Mucosa of rectum (tissue), 2 donors: ENCODE results near the gene LILRB4.
"Not testable (repeated sequence)": the region's sequence is repeated elsewhere in the genome, so short reads cannot be mapped to it uniquely, and the experiment has no call there.

Source experiments
- H3K27ac ChIP-seq, 2 donors: one replicate each; pipeline ENCODE4 v1.7.0; 2013; ENCODE audit warnings: inconsistent platforms in 2 of 2, low read depth in 2 of 2, low read length in 2 of 2
- H3K27me3 ChIP-seq, 2 donors: one replicate each; pipeline ENCODE4 v1.7.0; 2013; ENCODE audit warnings: low read length in 2 of 2; ENCODE audit not compliant: control insufficient read depth in 2 of 2, insufficient read depth in 2 of 2
- H3K36me3 ChIP-seq, 2 donors: one replicate each; pipeline ENCODE4 v1.7.0; 2013; ENCODE audit warnings: low read length in 2 of 2; ENCODE audit not compliant: control insufficient read depth in 2 of 2, insufficient read depth in 2 of 2
- H3K4me1 ChIP-seq, 2 donors: one replicate each; pipeline ENCODE4 v1.7.0; 2013; ENCODE audit warnings: low read length in 2 of 2, mild to moderate bottlenecking in 1 of 2; ENCODE audit not compliant: control insufficient read depth in 2 of 2, insufficient read depth in 2 of 2
- H3K4me3 ChIP-seq, 2 donors: one replicate each; pipeline ENCODE4 v1.7.0; 2013; ENCODE audit warnings: low read length in 2 of 2
- H3K9ac ChIP-seq, 2 donors: one replicate each; pipeline ENCODE4 v1.7.0; 2013; ENCODE audit warnings: low read length in 2 of 2, low read depth in 1 of 2, mild to moderate bottlenecking in 1 of 2
- H3K9me3 ChIP-seq, 2 donors: one replicate each; pipeline ENCODE4 v1.7.0; 2013; ENCODE audit warnings: low read length in 2 of 2; ENCODE audit not compliant: control insufficient read depth in 2 of 2
- donor health status: healthy.
- donor health status: Normal muscosa, but diverticular disease.

LILRB4 gene

GRCh38 chr19:54709956-54710355 is 47.2 kb downstream of the LILRB4 start:
- H3K9ac ChIP-seq, H3K36me3 ChIP-seq, H3K9me3 ChIP-seq, H3K27ac ChIP-seq, H3K4me3 ChIP-seq, H3K4me1 ChIP-seq, H3K27me3 ChIP-seq: not testable (repeated sequence)
